Measurements from ENCODE around the gene STON1.

- TF ChIP-seq POU2F2 (IDR thresholded peaks at IDR 0.05; ENCODE audit: low read depth, low read length), result no peak
- no peak for TF ChIP-seq POLR2A (IDR thresholded peaks at IDR 0.05; ENCODE audit: low read depth, low read length)
- no peak for TF ChIP-seq POLR2AphosphoS5 (IDR thresholded peaks at IDR 0.05; ENCODE audit: low read depth, low read length)
- no peak for TF ChIP-seq TAF1 (IDR thresholded peaks at IDR 0.05; ENCODE audit: low read depth, low read length)
Measured at GRCh38 chr2:48560546-48561209, 30.7 kb downstream of the STON1 start.

All from GM12891 (cell line).